Gastroesophageal sphincter (tissue), 4 donors: ENCODE data around the gene GSK3A. TPM values are rescaled to one million over a fixed set of nuclear protein-coding genes. Genes with fewer than 3 reads are reported as not detected.

Experiments used
- ATAC-seq: fragments of 150-250 bp; one replicate; pipeline ENCODE4 v1.9.1; 2016; ENCODE audit warnings: mild to moderate bottlenecking, moderate library complexity
- H3K27ac ChIP-seq, 4 donors: fragments of 200-600 bp; sonication (generic) in 3 of 4; 1 replicate in 3 of 4; 2 replicates in 1 of 4; pipeline ENCODE4 v1.5.1; 2016 to 2019
- H3K27me3 ChIP-seq: fragments of 200-600 bp; sonication (generic); one replicate; pipeline ENCODE4 v1.5.1; 2019
- H3K36me3 ChIP-seq, 2 donors: fragments of 200-600 bp; sonication (generic); one replicate each; pipeline ENCODE4 v1.5.1; 2019; ENCODE audit warnings: control low read depth in 1 of 2
- H3K4me1 ChIP-seq, 3 donors: fragments of 200-600 bp; sonication (generic); 1 replicate in 2 of 3; 2 replicates in 1 of 3; pipeline ENCODE4 v1.5.1; 2016 to 2019; ENCODE audit warnings: control low read depth in 2 of 3
- H3K4me3 ChIP-seq, 2 donors: fragments of 200-600 bp; sonication (generic); one replicate each; pipeline ENCODE4 v1.5.1; 2019; ENCODE audit warnings: mild to moderate bottlenecking in 1 of 2, moderate library complexity in 1 of 2
- H3K9me3 ChIP-seq, 3 donors: fragments of 200-600 bp; sonication (generic); one replicate each; pipeline ENCODE4 v1.5.1; 2017 to 2019; ENCODE audit warnings: control low read depth in 2 of 3
- CTCF ChIP-seq, 4 experiments: fragments of 200-600 bp in 2 of 4; fragments of 450-650 bp in 2 of 4; sonication (generic) in 1 of 4; IDR thresholded peaks; one replicate each; pipeline ENCODE4 v1.5.1; 2017 to 2019; ENCODE audit warnings: antibody characterized with exemption in 4 of 4, mild to moderate bottlenecking in 2 of 4, moderate library complexity in 2 of 4
- EP300 ChIP-seq: sonication (generic); formaldehyde crosslinking; IDR thresholded peaks from one replicate; pipeline ENCODE4 v1.6.1; 2017; ENCODE audit warnings: antibody characterized with exemption, mild to moderate bottlenecking
- POLR2A ChIP-seq, 2 donors: fragments of 450-650 bp; IDR thresholded peaks; one replicate each; pipeline ENCODE4 v1.6.1; 2017; ENCODE audit warnings: antibody characterized with exemption in 2 of 2, mild to moderate bottlenecking in 2 of 2, moderate library complexity in 1 of 2
- POLR2AphosphoS5 ChIP-seq: sonication (generic); formaldehyde crosslinking; IDR thresholded peaks from one replicate; pipeline ENCODE4 v1.6.1; 2017; ENCODE audit warnings: antibody characterized with exemption
- WGBS, 2 donors: methylation state at CpG; one replicate each; pipeline ENCODE4 v1.1.5; 2018; ENCODE audit warnings: low coverage in 1 of 2; 5-methylcytosine and 5-hydroxymethylcytosine counted together
- total RNA-seq, 4 donors: library from RNA; depleted of rRNA; stranded (reverse); fragments of >200 nt; gene quantifications; one replicate each; pipeline ENCODE4 v1.1.0, GENCODE V29; 2016

Gene GSK3A
- total RNA-seq, 4 donors from 2014 or later = 30.8 to 51.0 (median 35.1) TPM

GRCh38 chr19:42272989-42273406, 30.6 kb upstream of the GSK3A start:
- Histone ChIP-seq H3K36me3 (peaks cover 0 to 46% of the 10 kb centered on the region in 2 donors), H3K4me1 (peaks cover 0 to 84% (median 38%) of the 10 kb centered on the region in 3 donors), H3K27ac (peak overlapping the region in 1 of 4 donors; percentile 13), H3K9me3 (no peaks in the 10 kb centered on the region), H3K27me3 (no peaks in the 10 kb centered on the region), H3K4me3 (no peak overlapping the region)
- no CpG with 5 or more reads among the region's 23 CpGs for WGBS, 2 donors
- TF ChIP-seq EP300 = no peak
- no peak for ATAC-seq

- H3K27me3 ChIP-seq = no peaks in the 10 kb centered on the region
- no peak overlapping the region for H3K4me3 ChIP-seq
- WGBS, 2 donors = 80% methylated on average over 2 of the region's 9 CpGs; no CpG with 5 or more reads in 1 of the 2 donors
- TF ChIP-seq EP300 (no peak), POLR2AphosphoS5 (no peak), CTCF (IDR thresholded peaks at IDR 0.05) (no peak), POLR2A (IDR thresholded peaks at IDR 0.05) (no peak)
- H3K4me1 ChIP-seq = peaks cover 0 to 84% (median 38%) of the 10 kb centered on the region in 3 donors
- peak overlapping the region in 1 of 4 donors; percentile 13 for H3K27ac ChIP-seq
- H3K9me3 ChIP-seq = no peaks in the 10 kb centered on the region
- peaks cover 0 to 46% of the 10 kb centered on the region in 2 donors for H3K36me3 ChIP-seq
- no peak for ATAC-seq
Measured at GRCh38 chr19:42272535-42272897, 30.1 kb upstream of the GSK3A start.

- H3K9me3 ChIP-seq = no peaks in the 10 kb centered on the region
- WGBS, 2 donors = 70 to 88% methylated on average over 4 of the region's 35 CpGs
- no peaks in the 10 kb centered on the region for H3K27me3 ChIP-seq
- no peak for ATAC-seq
- peak overlapping the region in 2 of 4 donors; percentile 88 to 90 for H3K27ac ChIP-seq
- peaks cover 0 to 81% (median 34%) of the 10 kb centered on the region in 3 donors for H3K4me1 ChIP-seq
- TF ChIP-seq EP300 = no peak
- H3K4me3 ChIP-seq = no peak overlapping the region
- H3K36me3 ChIP-seq = peaks cover 0 to 46% of the 10 kb centered on the region in 2 donors
Measured at GRCh38 chr19:42271861-42272534, 29.6 kb upstream of the GSK3A start.

- peak overlapping the region; percentile 64 to 87 for H3K4me3 ChIP-seq
- 10 to 14% methylated on average over 1 to 2 of the region's 3 CpGs for WGBS, 2 donors
- H3K27me3 ChIP-seq = no peaks in the 10 kb centered on the region
- H3K4me1 ChIP-seq = peaks cover 0 to 71% (median 28%) of the 10 kb centered on the region in 3 donors
- H3K36me3 ChIP-seq = peaks cover 0 to 46% of the 10 kb centered on the region in 2 donors
- ATAC-seq = no peak
- no peaks in the 10 kb centered on the region for H3K9me3 ChIP-seq
- H3K27ac ChIP-seq = peak overlapping the region; percentile 88 to 97 (median 91)
- no peak for TF ChIP-seq POLR2AphosphoS5
- no peak for TF ChIP-seq POLR2A (IDR thresholded peaks at IDR 0.05)
- no peak for TF ChIP-seq CTCF (IDR thresholded peaks at IDR 0.05)
- TF ChIP-seq EP300 = no peak
Measured at GRCh38 chr19:42271045-42271419, 28.6 kb upstream of the GSK3A start.

- H3K27ac ChIP-seq = peak overlapping the region; percentile 88 to 97 (median 91)
- H3K4me1 ChIP-seq = peaks cover 0 to 66% (median 28%) of the 10 kb centered on the region in 3 donors
- H3K27me3 ChIP-seq = no peaks in the 10 kb centered on the region
- no peak for ATAC-seq
- peak overlapping the region; percentile 64 to 87 for H3K4me3 ChIP-seq
- TF ChIP-seq CTCF (IDR thresholded peaks at IDR 0.05) = peak in 1 of 4 experiments; percentile 3
- TF ChIP-seq POLR2A (IDR thresholded peaks at IDR 0.05) = no peak
- TF ChIP-seq POLR2AphosphoS5 = peak; percentile 30
- whole genome bisulfite sequencing, 2 donors = 0% methylated on average over 3 of the region's 18 CpGs; no CpG with 5 or more reads in 1 of the 2 donors
- H3K9me3 ChIP-seq = no peaks in the 10 kb centered on the region
- peaks cover 0 to 41% of the 10 kb centered on the region in 2 donors for H3K36me3 ChIP-seq
Measured at GRCh38 chr19:42270346-42271044, 28.1 kb upstream of the GSK3A start.
